GM12891 (cell line): ENCODE results near the gene HLA-C.

Experiments used
- POLR2A ChIP-seq: IDR thresholded peaks from 2 replicates; pipeline ENCODE4 v1.6.1; 2011; ENCODE audit warnings: low read depth, low read length, control low read depth
- POLR2AphosphoS5 ChIP-seq: IDR thresholded peaks from 2 replicates; pipeline ENCODE4 v1.6.1; 2011; ENCODE audit warnings: low read depth, low read length, control low read depth
- POU2F2 ChIP-seq: IDR thresholded peaks from 2 replicates; pipeline ENCODE4 v1.6.1; 2011; ENCODE audit warnings: low read depth, mild to moderate bottlenecking, control low read depth, low read length, moderate library complexity
- SPI1 ChIP-seq: IDR thresholded peaks from 2 replicates; pipeline ENCODE4 v1.6.1; 2011; ENCODE audit warnings: low read depth, low read length, control low read depth
- TAF1 ChIP-seq: IDR thresholded peaks from 2 replicates; pipeline ENCODE4 v1.6.1; 2011; ENCODE audit warnings: low read depth, low read length, control low read depth

DNA sequence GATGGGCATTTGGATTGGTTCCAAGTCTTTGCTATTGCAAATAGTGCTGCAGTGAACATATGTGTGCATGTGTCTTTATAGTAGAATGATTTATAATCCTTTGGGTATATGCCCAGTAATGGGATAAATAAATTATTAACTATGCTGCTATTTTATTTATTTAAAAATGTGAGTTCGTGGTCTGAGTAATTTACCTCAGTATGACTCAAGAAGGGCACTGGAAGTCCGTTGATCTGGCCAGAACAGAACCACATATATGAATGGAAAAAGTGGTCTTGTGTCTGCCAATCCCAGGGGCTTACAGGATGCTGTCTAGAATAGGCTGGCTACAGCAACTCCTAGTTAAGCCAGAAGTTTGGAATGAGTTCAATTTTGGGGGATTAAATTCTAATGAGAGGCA is 27.6 kb upstream of the HLA-C start:
- TF ChIP-seq TAF1: no peak
- TF ChIP-seq POLR2A: no peak
- no peak for TF ChIP-seq POLR2AphosphoS5
- no peak for TF ChIP-seq POU2F2
- TF ChIP-seq SPI1: no peak
